KMS-11 (cell line): Measurements from ENCODE around the gene STK24.

Experiments
- H2AFZ ChIP-seq: fragments of 200-600 bp; sonication (generic); 2 replicates; pipeline ENCODE4 v1.6.1; 2016; ENCODE audit warnings: antibody characterized with exemption, mixed run types, low read depth
- H3K27ac ChIP-seq: fragments of 200-600 bp; sonication (generic); 2 replicates; pipeline ENCODE4 v1.6.1; 2016; ENCODE audit warnings: mild to moderate bottlenecking, mixed run types
- H3K27me3 ChIP-seq: fragments of 200-600 bp; sonication (generic); 2 replicates; pipeline ENCODE4 v1.6.1; 2017; ENCODE audit warnings: mild to moderate bottlenecking, low read depth, mixed run types, moderate library complexity; ENCODE audit not compliant: insufficient read depth
- H3K36me3 ChIP-seq: fragments of 200-600 bp; sonication (generic); 2 replicates; pipeline ENCODE4 v1.6.1; 2017; ENCODE audit warnings: mild to moderate bottlenecking, mixed run types; ENCODE audit not compliant: insufficient read depth
- H3K4me1 ChIP-seq: fragments of 200-600 bp; sonication (generic); 2 replicates; pipeline ENCODE4 v1.6.1; 2016; ENCODE audit warnings: mild to moderate bottlenecking, low read depth, mixed run types; ENCODE audit not compliant: poor library complexity, severe bottlenecking
- H3K4me2 ChIP-seq: fragments of 200-600 bp; sonication (generic); 2 replicates; pipeline ENCODE4 v1.7.0; 2016; ENCODE audit warnings: mild to moderate bottlenecking, mixed run types
- H3K4me3 ChIP-seq: fragments of 200-600 bp; sonication (generic); IDR thresholded peaks from 2 replicates; pipeline ENCODE4 v1.6.1; 2017; ENCODE audit warnings: low read depth, low read length, mixed read lengths; ENCODE audit not compliant: insufficient read depth
- H3K79me2 ChIP-seq: fragments of 200-600 bp; sonication (generic); 2 replicates; pipeline ENCODE4 v1.6.1; 2016; ENCODE audit warnings: low read depth, mixed run types; ENCODE audit not compliant: insufficient read depth
- H3K9ac ChIP-seq: fragments of 200-600 bp; sonication (generic); 2 replicates; pipeline ENCODE4 v1.6.1; 2016; ENCODE audit warnings: mild to moderate bottlenecking, mixed run types
- H4K20me1 ChIP-seq: fragments of 200-600 bp; sonication (generic); 2 replicates; pipeline ENCODE4 v1.6.1; 2016; ENCODE audit warnings: mild to moderate bottlenecking, mixed run types; ENCODE audit not compliant: insufficient read depth
- CTCF ChIP-seq: fragments of 200-600 bp; sonication (generic); conservative IDR thresholded peaks from 2 replicates; pipeline ENCODE4 v1.6.1; 2017; ENCODE audit warnings: low read depth, mild to moderate bottlenecking, antibody characterized with exemption, low read length, moderate library complexity, mixed read lengths

Gene STK24

DNA sequence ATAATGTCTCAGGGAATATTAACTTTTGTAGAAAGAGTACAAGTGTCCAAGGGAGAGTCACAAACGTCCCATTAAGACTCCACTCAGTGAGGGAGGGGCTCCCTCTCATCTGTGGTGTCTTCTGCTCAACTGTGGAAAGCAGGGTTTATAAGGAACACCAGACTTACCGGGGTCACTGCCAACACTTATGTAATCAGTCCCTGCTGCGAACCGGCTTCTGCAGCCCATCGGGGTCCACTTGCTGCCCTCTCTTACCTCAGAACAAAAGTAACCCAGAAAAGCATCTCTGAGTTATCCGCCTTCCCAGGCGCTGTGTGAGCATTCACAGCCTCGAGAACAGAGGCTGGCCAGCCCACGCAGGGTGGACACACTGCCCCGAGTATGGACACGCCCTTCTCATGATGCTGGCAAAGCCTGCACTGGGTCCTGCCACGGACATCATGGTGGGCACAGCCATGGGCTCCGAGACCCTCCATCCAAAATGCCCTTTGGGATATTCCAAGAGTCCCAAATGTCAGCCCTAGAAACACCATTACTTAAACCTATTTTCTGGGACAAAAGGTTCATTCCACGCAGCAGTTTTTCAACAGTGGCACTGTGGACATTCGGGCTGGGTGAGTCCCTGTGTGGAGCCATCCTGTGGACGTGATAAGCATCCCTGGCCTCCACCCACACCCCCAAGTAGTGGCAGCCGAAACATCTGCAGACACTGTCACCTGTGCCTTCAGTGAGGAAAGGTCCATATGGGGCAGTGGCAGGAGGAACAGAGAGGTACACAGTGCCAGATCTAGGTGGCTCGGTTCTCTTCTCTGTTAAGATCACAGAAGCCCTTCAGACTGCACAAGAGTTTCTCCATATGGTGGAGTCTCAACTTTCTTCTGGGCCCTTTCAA lies 63.9 kb downstream of the STK24 start:
- H3K36me3 ChIP-seq: no peaks in the 10 kb centered on the region
- no peak for TF ChIP-seq CTCF
- no peak overlapping the region for H2AFZ ChIP-seq
- peak overlapping the region; percentile 3; the same call in 1 of the 2 replicates for H3K4me2 ChIP-seq
- H3K79me2 ChIP-seq: peaks cover 75% of the 10 kb centered on the region; the same call in 1 of the 2 replicates
- peaks cover 57% of the 10 kb centered on the region for H3K4me1 ChIP-seq
- no peak overlapping the region for H3K4me3 ChIP-seq
- H3K27ac ChIP-seq: no peak overlapping the region; the same call in 1 of the 2 replicates
- H3K9ac ChIP-seq: no peak overlapping the region
- H3K27me3 ChIP-seq: no peaks in the 10 kb centered on the region
- H4K20me1 ChIP-seq: no peaks in the 10 kb centered on the region

GRCh38 chr13:98511435-98511834 lies 65.5 kb downstream of the STK24 start:
- Histone ChIP-seq H3K27ac (no peak overlapping the region), H3K36me3 (no peaks in the 10 kb centered on the region), H4K20me1 (no peaks in the 10 kb centered on the region), H3K27me3 (no peaks in the 10 kb centered on the region), H3K79me2 (peaks cover 72% of the 10 kb centered on the region), H3K4me1 (peaks cover 55% of the 10 kb centered on the region), H3K9ac (no peak overlapping the region), H2AFZ (no peak overlapping the region), H3K4me2 (no peak overlapping the region), H3K4me3 (no peak overlapping the region)
- TF ChIP-seq CTCF: no peak

DNA sequence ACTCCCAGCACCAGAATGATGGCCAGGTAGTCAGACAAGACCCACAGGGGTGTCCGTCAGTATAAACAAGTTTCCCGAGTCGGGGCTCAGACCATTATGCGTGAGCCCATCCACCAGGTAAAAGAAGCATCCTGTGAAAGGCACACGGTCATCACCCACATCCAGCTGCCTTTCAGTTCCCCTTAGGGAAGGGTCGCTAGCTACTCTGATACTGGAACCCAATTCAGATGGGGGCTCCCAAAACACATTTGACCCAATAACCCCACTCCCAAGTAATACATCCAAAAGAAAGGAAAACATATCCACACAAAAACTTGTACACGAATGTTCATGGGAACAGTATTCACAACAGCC lies 66.8 kb downstream of the STK24 start:
- no peaks in the 10 kb centered on the region for H3K27me3 ChIP-seq
- TF ChIP-seq CTCF: no peak
- no peaks in the 10 kb centered on the region for H3K36me3 ChIP-seq
- H2AFZ ChIP-seq: no peak overlapping the region
- no peak overlapping the region for H3K27ac ChIP-seq
- H3K9ac ChIP-seq: no peak overlapping the region
- H4K20me1 ChIP-seq: no peaks in the 10 kb centered on the region
- no peak overlapping the region for H3K4me2 ChIP-seq
- H3K4me1 ChIP-seq: peaks cover 45% of the 10 kb centered on the region
- no peak overlapping the region for H3K4me3 ChIP-seq
- peaks cover 66% of the 10 kb centered on the region for H3K79me2 ChIP-seq

- no peak overlapping the region; the same call in 1 of the 2 replicates for H3K4me2 ChIP-seq
- no peak overlapping the region for H3K9ac ChIP-seq
- no peak for TF ChIP-seq CTCF
- H2AFZ ChIP-seq: no peak overlapping the region
- no peak overlapping the region for H3K27ac ChIP-seq
- H4K20me1 ChIP-seq: no peaks in the 10 kb centered on the region
- H3K36me3 ChIP-seq: no peaks in the 10 kb centered on the region
- H3K79me2 ChIP-seq: peaks cover 62% of the 10 kb centered on the region
- H3K27me3 ChIP-seq: no peaks in the 10 kb centered on the region
- no peak overlapping the region for H3K4me3 ChIP-seq
- peaks cover 39% of the 10 kb centered on the region for H3K4me1 ChIP-seq
These were observed 67.4 kb downstream of the STK24 start for GRCh38 chr13:98509271-98510155.
